Peyer's patch (tissue), 4 donors: ENCODE measurements around the gene ZNF654.

Source experiments
- POLR2A ChIP-seq, 2 donors: fragments of 450-650 bp; IDR thresholded peaks; one replicate each; pipeline ENCODE4 v1.5.1; 2017; ENCODE audit warnings: antibody characterized with exemption in 2 of 2, mild to moderate bottlenecking in 2 of 2, moderate library complexity in 2 of 2
- TF ChIP-seq, protein P1 (sequence below), 6 experiments: fragments of 450-650 bp in 4 of 6; fragments of 200-600 bp in 2 of 6; sonication (generic) in 1 of 6; IDR thresholded peaks; one replicate each; pipeline ENCODE4 v1.5.1; 2017 to 2019; ENCODE audit warnings: antibody characterized with exemption in 6 of 6, mild to moderate bottlenecking in 3 of 6, moderate library complexity in 1 of 6

DNA sequence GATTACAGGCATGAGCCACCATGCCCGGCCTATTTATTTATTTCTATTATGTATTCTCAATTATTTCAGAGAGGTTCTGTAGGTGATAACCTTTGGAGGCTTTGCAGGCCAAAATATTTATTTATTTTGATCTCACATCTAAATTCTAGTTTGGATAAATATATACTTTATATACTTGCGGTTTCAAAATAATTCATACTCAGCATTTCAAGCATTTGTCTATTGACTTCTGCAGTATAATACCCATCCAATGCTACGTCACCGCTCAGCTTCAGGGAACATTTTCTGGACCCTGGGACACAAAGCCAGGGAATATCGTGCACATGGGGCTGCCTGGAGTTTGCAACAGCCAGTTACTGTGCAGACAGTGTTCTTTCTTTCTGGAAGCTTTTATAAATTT, 22.8 kb upstream of the ZNF654 start:
- TF ChIP-seq, protein P1, sequence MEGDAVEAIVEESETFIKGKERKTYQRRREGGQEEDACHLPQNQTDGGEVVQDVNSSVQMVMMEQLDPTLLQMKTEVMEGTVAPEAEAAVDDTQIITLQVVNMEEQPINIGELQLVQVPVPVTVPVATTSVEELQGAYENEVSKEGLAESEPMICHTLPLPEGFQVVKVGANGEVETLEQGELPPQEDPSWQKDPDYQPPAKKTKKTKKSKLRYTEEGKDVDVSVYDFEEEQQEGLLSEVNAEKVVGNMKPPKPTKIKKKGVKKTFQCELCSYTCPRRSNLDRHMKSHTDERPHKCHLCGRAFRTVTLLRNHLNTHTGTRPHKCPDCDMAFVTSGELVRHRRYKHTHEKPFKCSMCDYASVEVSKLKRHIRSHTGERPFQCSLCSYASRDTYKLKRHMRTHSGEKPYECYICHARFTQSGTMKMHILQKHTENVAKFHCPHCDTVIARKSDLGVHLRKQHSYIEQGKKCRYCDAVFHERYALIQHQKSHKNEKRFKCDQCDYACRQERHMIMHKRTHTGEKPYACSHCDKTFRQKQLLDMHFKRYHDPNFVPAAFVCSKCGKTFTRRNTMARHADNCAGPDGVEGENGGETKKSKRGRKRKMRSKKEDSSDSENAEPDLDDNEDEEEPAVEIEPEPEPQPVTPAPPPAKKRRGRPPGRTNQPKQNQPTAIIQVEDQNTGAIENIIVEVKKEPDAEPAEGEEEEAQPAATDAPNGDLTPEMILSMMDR (IDR thresholded peaks at IDR 0.05) = no peak
- TF ChIP-seq POLR2A (IDR thresholded peaks at IDR 0.05) = no peak
